Measurements from ENCODE around the gene FBXW7. TPM values are rescaled to one million over a fixed set of nuclear protein-coding genes. Genes with fewer than 3 reads are reported as not detected.
A peak's percentile ranks its signal among the peaks of the same experiment; 100 is the strongest.

FBXW7 gene
- total RNA-seq, 1 experiment from 2014 or later, result 23.0 TPM

GRCh38 chr4:152581536-152582160 lies 45.8 kb upstream of the FBXW7 start:
- intact Hi-C loops (cut with micrococcal nuclease), result no loop called here
- RAD21 ChIA-PET (ENCODE audit: low non-redundant PET in 1 of 2, low total read pairs in 2 of 2, uncharacterized antibody in 2 of 2, unreplicated experiment in 2 of 2), result no interaction called here
- TF ChIP-seq FOSL1 (IDR thresholded peaks at IDR 0.05; ENCODE audit: low read depth) (no peak), ATF3 (IDR thresholded peaks at IDR 0.05) (no peak), CTCF (IDR thresholded peaks at IDR 0.05 in 2 of 3, conservative IDR thresholded peaks at IDR 0.05 in 1 of 3; ENCODE audit: borderline replicate concordance in 1 of 3, insufficient read depth in 1 of 3, low read depth in 2 of 3, low read length in 2 of 3) (peak in 2 of 3 experiments; percentile 27 to 43; a peak in 3 of 6 replicates), EZH2phosphoT487 (IDR thresholded peaks at IDR 0.05; ENCODE audit: borderline replicate concordance) (no peak), ELF1 (IDR thresholded peaks at IDR 0.05; ENCODE audit: borderline replicate concordance, low read depth) (no peak)
- Histone ChIP-seq H3K4me3 (replicated peaks in 1 of 2; ENCODE audit: low read depth in 1 of 2, low read length in 2 of 2) (no peak overlapping the region), H2AFZ (ENCODE audit: low read depth, low read length, poor library complexity, severe bottlenecking) (no peak overlapping the region), H3K4me1 (ENCODE audit: control insufficient read depth in 1 of 2, insufficient read depth in 2 of 2, low read length in 2 of 2) (no peaks in the 10 kb centered on the region), H3K9me2 (ENCODE audit: insufficient read depth) (no peaks in the 10 kb centered on the region), H3K4me2 (ENCODE audit: low read length) (no peak overlapping the region), H3K9me3 (ENCODE audit: control insufficient read depth in 1 of 2, insufficient read depth in 1 of 2, low read depth in 1 of 2, low read length in 2 of 2) (no peaks in the 10 kb centered on the region), H4K20me1 (ENCODE audit: insufficient read depth) (no peaks in the 10 kb centered on the region), H3K79me2 (ENCODE audit: insufficient read depth, low read length) (no peaks in the 10 kb centered on the region), H3K27me3 (ENCODE audit: insufficient read depth, low read length) (no peaks in the 10 kb centered on the region), H3K9ac (ENCODE audit: low read length) (no peak overlapping the region), H3K27ac (ENCODE audit: low read depth, low read length) (no peak overlapping the region), H3K36me3 (ENCODE audit: control insufficient read depth in 1 of 2, insufficient read depth in 2 of 2, low read length in 2 of 2) (no peaks in the 10 kb centered on the region)
- DNase-seq (ENCODE audit: low read depth, low spot score) (no peak), ATAC-seq (no peak)
- no TSS peak for BruUV-seq (replicated peaks)
- CTCF ChIA-PET, result no interaction called here
- POLR2A ChIA-PET, result no interaction called here

GRCh38 chr4:152579916-152580315 lies 44.0 kb upstream of the FBXW7 start:
- Histone ChIP-seq H3K4me1 (ENCODE audit: control insufficient read depth in 1 of 2, insufficient read depth in 2 of 2, low read length in 2 of 2) (no peaks in the 10 kb centered on the region), H3K36me3 (ENCODE audit: control insufficient read depth in 1 of 2, insufficient read depth in 2 of 2, low read length in 2 of 2) (no peaks in the 10 kb centered on the region), H3K9ac (ENCODE audit: low read length) (no peak overlapping the region), H3K27ac (ENCODE audit: low read depth, low read length) (no peak overlapping the region), H3K4me2 (ENCODE audit: low read length) (no peak overlapping the region), H4K20me1 (ENCODE audit: insufficient read depth) (no peaks in the 10 kb centered on the region), H3K27me3 (ENCODE audit: insufficient read depth, low read length) (no peaks in the 10 kb centered on the region), H3K9me2 (ENCODE audit: insufficient read depth) (no peaks in the 10 kb centered on the region), H2AFZ (ENCODE audit: low read depth, low read length, poor library complexity, severe bottlenecking) (no peak overlapping the region), H3K4me3 (replicated peaks in 1 of 2; ENCODE audit: low read depth in 1 of 2, low read length in 2 of 2) (no peak overlapping the region), H3K79me2 (ENCODE audit: insufficient read depth, low read length) (no peaks in the 10 kb centered on the region), H3K9me3 (ENCODE audit: control insufficient read depth in 1 of 2, insufficient read depth in 1 of 2, low read depth in 1 of 2, low read length in 2 of 2) (no peaks in the 10 kb centered on the region)
- CTCF ChIA-PET, result no interaction called here
- BruUV-seq (replicated peaks), result no TSS peak
- ATAC-seq, result no peak
- RAD21 ChIA-PET (ENCODE audit: low non-redundant PET in 1 of 2, low total read pairs in 2 of 2, uncharacterized antibody in 2 of 2, unreplicated experiment in 2 of 2), result no interaction called here
- TF ChIP-seq EZH2phosphoT487 (IDR thresholded peaks at IDR 0.05; ENCODE audit: borderline replicate concordance), result no peak
- no peak for TF ChIP-seq ZNF274 (IDR thresholded peaks at IDR 0.05; ENCODE audit: low read depth, low read length)
- no peak for TF ChIP-seq YY1 (IDR thresholded peaks at IDR 0.05; ENCODE audit: extremely low read depth, insufficient replicate concordance, low read depth, low read length)
- no peak for TF ChIP-seq SRF (IDR thresholded peaks at IDR 0.05; ENCODE audit: low read depth)
- TF ChIP-seq FOSL1 (IDR thresholded peaks at IDR 0.05; ENCODE audit: low read depth), result no peak
- TF ChIP-seq EGR1 (IDR thresholded peaks at IDR 0.05; ENCODE audit: low read depth), result no peak
- TF ChIP-seq TCF7L2 (IDR thresholded peaks at IDR 0.05; ENCODE audit: borderline replicate concordance, extremely low read depth, insufficient read depth, insufficient read length), result no peak
- TF ChIP-seq SIN3A (IDR thresholded peaks at IDR 0.05; ENCODE audit: low read depth), result no peak
- TF ChIP-seq ELF1 (IDR thresholded peaks at IDR 0.05; ENCODE audit: borderline replicate concordance, low read depth), result no peak
- intact Hi-C loops (cut with micrococcal nuclease), result no loop called here
- no peak for DNase-seq (ENCODE audit: low read depth, low spot score)
- POLR2A ChIA-PET, result no interaction called here

Data from HCT116 (cell line).